ENCODE measurements around the gene PPM1N. TPM values are rescaled to one million over a fixed set of nuclear protein-coding genes. Genes with fewer than 3 reads are reported as not detected.

PPM1N gene
- total RNA-seq, 4 donors from 2014 or later = 1.5 to 1.7 TPM; not detected in 2

- H3K27me3 ChIP-seq = no peaks in the 10 kb centered on the region
- no peak overlapping the region for H3K4me3 ChIP-seq
- H3K9me3 ChIP-seq = no peaks in the 10 kb centered on the region
- peaks cover 0 to 22% (median 12%) of the 10 kb centered on the region in 4 donors for H3K4me1 ChIP-seq
- DNase-seq = no peak
- H3K27ac ChIP-seq = no peak overlapping the region
- no peak for TF ChIP-seq CTCF (IDR thresholded peaks at IDR 0.05)
- no peak for TF ChIP-seq POLR2A (IDR thresholded peaks at IDR 0.05)
- H3K36me3 ChIP-seq = no peaks in the 10 kb centered on the region
Observed at GRCh38 chr19:45471111-45471930, 26.9 kb upstream of the PPM1N start.

GRCh38 chr19:45471931-45472562 lies 26.2 kb upstream of the PPM1N start:
- no peaks in the 10 kb centered on the region for H3K36me3 ChIP-seq
- no peak for TF ChIP-seq POLR2A (IDR thresholded peaks at IDR 0.05)
- TF ChIP-seq CTCF (IDR thresholded peaks at IDR 0.05) = no peak
- H3K9me3 ChIP-seq = no peaks in the 10 kb centered on the region
- no peaks in the 10 kb centered on the region for H3K27me3 ChIP-seq
- no peak overlapping the region for H3K4me3 ChIP-seq
- H3K27ac ChIP-seq = no peak overlapping the region
- peaks cover 0 to 19% (median 11%) of the 10 kb centered on the region in 4 donors for H3K4me1 ChIP-seq
- no peak for DNase-seq

- TF ChIP-seq POLR2A (IDR thresholded peaks at IDR 0.05) = no peak
- TF ChIP-seq CTCF (IDR thresholded peaks at IDR 0.05) = no peak
- Histone ChIP-seq H3K9me3 (no peaks in the 10 kb centered on the region), H3K36me3 (no peaks in the 10 kb centered on the region), H3K4me1 (peaks cover 0 to 22% (median 9%) of the 10 kb centered on the region in 4 donors), H3K27me3 (no peaks in the 10 kb centered on the region), H3K27ac (no peak overlapping the region), H3K4me3 (no peak overlapping the region)
- DNase-seq = no peak
Observed at GRCh38 chr19:45472563-45473366, 25.5 kb upstream of the PPM1N start.

- no peak for TF ChIP-seq CTCF (IDR thresholded peaks at IDR 0.05)
- no peak for TF ChIP-seq POLR2A (IDR thresholded peaks at IDR 0.05)
- no peaks in the 10 kb centered on the region for H3K9me3 ChIP-seq
- H3K36me3 ChIP-seq = no peaks in the 10 kb centered on the region
- no peak overlapping the region for H3K4me3 ChIP-seq
- DNase-seq = no peak
- H3K27me3 ChIP-seq = no peaks in the 10 kb centered on the region
- no peak overlapping the region for H3K27ac ChIP-seq
- H3K4me1 ChIP-seq = peaks cover 0 to 23% (median 7%) of the 10 kb centered on the region in 4 donors
Observed at GRCh38 chr19:45473367-45473681, 24.9 kb upstream of the PPM1N start.

GRCh38 chr19:45473682-45474605 lies 24.3 kb upstream of the PPM1N start:
- TF ChIP-seq POLR2A (IDR thresholded peaks at IDR 0.05) (no peak), CTCF (IDR thresholded peaks at IDR 0.05) (no peak)
- Histone ChIP-seq H3K36me3 (no peaks in the 10 kb centered on the region), H3K4me3 (no peak overlapping the region), H3K4me1 (peaks cover 0 to 18% (median 6%) of the 10 kb centered on the region in 4 donors), H3K9me3 (no peaks in the 10 kb centered on the region), H3K27me3 (no peaks in the 10 kb centered on the region), H3K27ac (no peak overlapping the region)
- DNase-seq = no peak

All from Peyer's patch (tissue), 4 donors.